GM12891 (cell line): ENCODE results near the gene EPGN.

Source experiments
- DNase-seq: peaks from one replicate; pipeline ENCODE4 v3.0.0; 2011; ENCODE audit warnings: low spot score; ENCODE audit not compliant: insufficient read length
- FAIRE-seq: peaks from 2 replicates; lab custom pipeline; 2011; peaks lifted over from hg19 to GRCh38; lab: Jason Lieb, UNC
- PAX5 ChIP-seq: IDR thresholded peaks from 2 replicates; pipeline ENCODE4 v1.6.1; 2011; ENCODE audit warnings: low read length, moderate library complexity, mild to moderate bottlenecking; ENCODE audit not compliant: insufficient read depth, severe bottlenecking
- POLR2A ChIP-seq: IDR thresholded peaks from 2 replicates; pipeline ENCODE4 v1.6.1; 2011; ENCODE audit warnings: low read depth, low read length, control low read depth
- POLR2AphosphoS5 ChIP-seq: IDR thresholded peaks from 2 replicates; pipeline ENCODE4 v1.6.1; 2011; ENCODE audit warnings: low read depth, low read length, control low read depth
- POU2F2 ChIP-seq: IDR thresholded peaks from 2 replicates; pipeline ENCODE4 v1.6.1; 2011; ENCODE audit warnings: low read depth, mild to moderate bottlenecking, control low read depth, low read length, moderate library complexity
- SPI1 ChIP-seq: IDR thresholded peaks from 2 replicates; pipeline ENCODE4 v1.6.1; 2011; ENCODE audit warnings: low read depth, low read length, control low read depth
- TAF1 ChIP-seq: IDR thresholded peaks from 2 replicates; pipeline ENCODE4 v1.6.1; 2011; ENCODE audit warnings: low read depth, low read length, control low read depth

EPGN gene

DNA sequence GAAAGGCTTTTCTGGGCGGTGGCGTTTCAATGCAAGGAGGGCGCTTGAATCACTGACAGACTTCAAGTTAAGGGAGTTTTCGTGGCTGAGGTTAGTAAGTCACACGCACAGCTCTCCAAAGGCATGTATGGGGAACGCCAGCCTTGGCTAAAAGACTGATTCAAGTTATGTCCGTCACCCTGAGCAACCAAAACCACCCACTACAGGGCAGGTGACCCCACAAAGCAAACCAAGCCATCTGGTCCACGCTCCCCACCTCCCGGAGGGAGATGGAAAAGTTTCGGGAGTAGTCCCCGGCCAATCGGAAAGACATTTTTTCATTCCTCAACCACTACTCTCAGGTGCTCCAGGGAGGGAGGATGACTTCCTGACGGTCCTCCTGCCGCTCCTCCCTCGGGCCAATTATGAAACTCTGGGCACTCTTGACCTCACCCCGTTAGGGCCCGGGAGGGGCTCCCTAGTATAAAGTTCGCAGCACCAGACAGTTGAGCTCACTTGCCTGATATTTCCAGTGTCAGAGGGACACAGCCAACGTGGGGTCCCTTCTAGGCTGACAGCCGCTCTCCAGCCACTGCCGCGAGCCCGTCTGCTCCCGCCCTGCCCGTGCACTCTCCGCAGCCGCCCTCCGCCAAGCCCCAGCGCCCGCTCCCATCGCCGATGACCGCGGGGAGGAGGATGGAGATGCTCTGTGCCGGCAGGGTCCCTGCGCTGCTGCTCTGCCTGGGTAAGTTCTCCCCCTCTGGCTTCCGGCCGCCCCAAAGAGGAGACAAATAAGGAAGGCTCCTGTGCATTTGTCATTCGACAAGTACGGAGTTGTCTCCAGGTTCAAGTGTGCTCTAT is 56.6 kb downstream of the EPGN start, which contains the start of gene EREG:
Gene EREG (plus strand): TSS at position 494 of the 840 bp plus-strand sequence. CDS start 164 bp downstream, at position 658.
- DNase-seq: peak; percentile 6
- no peak for TF ChIP-seq SPI1
- no peak for TF ChIP-seq POU2F2
- TF ChIP-seq POLR2AphosphoS5: no peak
- no peak for TF ChIP-seq PAX5
- no peak for TF ChIP-seq POLR2A
- FAIRE-seq: no peak

DNA sequence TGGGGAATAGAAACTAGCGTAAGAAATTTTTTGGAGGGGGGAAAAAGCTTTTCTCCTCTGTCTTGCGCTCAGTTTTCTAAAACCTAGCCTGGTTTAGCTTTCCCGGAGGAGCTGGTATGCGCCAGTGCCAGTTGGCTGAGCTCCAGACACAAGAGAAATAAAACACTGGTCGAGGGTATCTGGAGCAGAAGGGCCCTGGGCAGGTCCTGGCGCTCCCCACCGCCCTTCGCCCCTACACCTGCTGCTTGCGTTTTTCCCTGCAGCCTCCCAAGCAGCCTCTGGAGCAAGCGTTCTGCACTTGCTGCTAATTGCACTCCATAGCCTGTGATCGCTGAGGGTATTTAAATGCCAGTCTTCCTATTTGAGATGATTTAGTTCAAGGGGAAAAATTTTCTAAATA is 57.5 kb downstream of the EPGN start:
- DNase-seq (no peak), FAIRE-seq (no peak)
- TF ChIP-seq TAF1 (no peak), PAX5 (no peak), SPI1 (no peak), POLR2A (no peak), POLR2AphosphoS5 (no peak), POU2F2 (no peak)
